ENCODE data around the gene ADGRL3. TPM values are rescaled to one million over a fixed set of nuclear protein-coding genes. Genes with fewer than 3 reads are reported as not detected.
"Not testable (repeated sequence)": the region's sequence is repeated elsewhere in the genome, so short reads cannot be mapped to it uniquely, and the experiment has no call there.

Gene ADGRL3
- total RNA-seq, 2 experiments from 2014 or later: not detected

GRCh38 chr4:61507091-61507490 is 307.0 kb downstream of the ADGRL3 start:
- Mint-ChIP-seq H3K27ac (no peak overlapping the region), H3K27me3 (no peaks in the 10 kb centered on the region), H3K36me3 (no peaks in the 10 kb centered on the region), H3K4me3 (no peak overlapping the region), H3K4me1 (ENCODE audit: low read depth) (no peaks in the 10 kb centered on the region), H3K9me3 (peaks cover 17% of the 10 kb centered on the region)
- intact Hi-C loops (cut with micrococcal nuclease): no loop called here
- POLR2A ChIA-PET: no interaction called here
- no peak for DNase-seq
- CTCF ChIA-PET: no interaction called here

- POLR2A ChIA-PET; H3K4me1 Mint-ChIP-seq (ENCODE audit: low read depth); H3K27ac Mint-ChIP-seq; intact Hi-C loops (cut with micrococcal nuclease); CTCF ChIA-PET; H3K36me3 Mint-ChIP-seq; DNase-seq; H3K27me3 Mint-ChIP-seq; H3K4me3 Mint-ChIP-seq: not testable (repeated sequence)
- peaks cover 14% of the 10 kb centered on the region for H3K9me3 Mint-ChIP-seq
These were observed 309.7 kb downstream of the ADGRL3 start for GRCh38 chr4:61509721-61510241.

- intact Hi-C loops (cut with micrococcal nuclease): no loop called here
- Mint-ChIP-seq H3K4me1 (ENCODE audit: low read depth) (no peaks in the 10 kb centered on the region), H3K4me3 (no peak overlapping the region), H3K9me3 (peaks cover 12% of the 10 kb centered on the region), H3K27ac (no peak overlapping the region), H3K27me3 (no peaks in the 10 kb centered on the region), H3K36me3 (no peaks in the 10 kb centered on the region)
- no peak for DNase-seq
- ChIA-PET POLR2A (no interaction called here), CTCF (no interaction called here)
These were observed 311.8 kb downstream of the ADGRL3 start for GRCh38 chr4:61511716-61512488.

GRCh38 chr4:61514991-61515390 is 314.9 kb downstream of the ADGRL3 start:
- intact Hi-C loops (cut with micrococcal nuclease): no loop called here
- H3K36me3 Mint-ChIP-seq: no peaks in the 10 kb centered on the region
- ChIA-PET CTCF (no interaction called here), POLR2A (no interaction called here)
- no peak for DNase-seq
- peaks cover 6% of the 10 kb centered on the region for H3K9me3 Mint-ChIP-seq
- no peaks in the 10 kb centered on the region for H3K4me1 Mint-ChIP-seq (ENCODE audit: low read depth)
- no peaks in the 10 kb centered on the region for H3K27me3 Mint-ChIP-seq
- no peak overlapping the region for H3K27ac Mint-ChIP-seq
- H3K4me3 Mint-ChIP-seq: no peak overlapping the region

GRCh38 chr4:61517144-61517543 is 317.0 kb downstream of the ADGRL3 start:
- intact Hi-C loops (cut with micrococcal nuclease): no loop called here
- peaks cover 4% of the 10 kb centered on the region for H3K9me3 Mint-ChIP-seq
- H3K27me3 Mint-ChIP-seq: no peaks in the 10 kb centered on the region
- H3K4me3 Mint-ChIP-seq: no peak overlapping the region
- ChIA-PET POLR2A (no interaction called here), CTCF (no interaction called here)
- no peaks in the 10 kb centered on the region for H3K4me1 Mint-ChIP-seq (ENCODE audit: low read depth)
- H3K36me3 Mint-ChIP-seq: no peaks in the 10 kb centered on the region
- no peak overlapping the region for H3K27ac Mint-ChIP-seq
- no peak for DNase-seq

GRCh38 chr4:61520166-61520565 is 320.0 kb downstream of the ADGRL3 start:
- peaks cover 10% of the 10 kb centered on the region for H3K9me3 Mint-ChIP-seq
- ChIA-PET POLR2A (no interaction called here), CTCF (no interaction called here)
- H3K36me3 Mint-ChIP-seq: no peaks in the 10 kb centered on the region
- no peak overlapping the region for H3K27ac Mint-ChIP-seq
- H3K4me3 Mint-ChIP-seq: no peak overlapping the region
- H3K4me1 Mint-ChIP-seq (ENCODE audit: low read depth): no peaks in the 10 kb centered on the region
- no peak for DNase-seq
- H3K27me3 Mint-ChIP-seq: no peaks in the 10 kb centered on the region
- intact Hi-C loops (cut with micrococcal nuclease): no loop called here

- ChIA-PET POLR2A (no interaction called here), CTCF (no interaction called here)
- no peak for DNase-seq
- Mint-ChIP-seq H3K9me3 (peaks cover 15% of the 10 kb centered on the region), H3K4me1 (ENCODE audit: low read depth) (no peaks in the 10 kb centered on the region), H3K27ac (no peak overlapping the region), H3K4me3 (no peak overlapping the region), H3K27me3 (no peaks in the 10 kb centered on the region), H3K36me3 (no peaks in the 10 kb centered on the region)
- intact Hi-C loops (cut with micrococcal nuclease): no loop called here
These were observed 320.6 kb downstream of the ADGRL3 start for GRCh38 chr4:61520681-61521160.

DNA sequence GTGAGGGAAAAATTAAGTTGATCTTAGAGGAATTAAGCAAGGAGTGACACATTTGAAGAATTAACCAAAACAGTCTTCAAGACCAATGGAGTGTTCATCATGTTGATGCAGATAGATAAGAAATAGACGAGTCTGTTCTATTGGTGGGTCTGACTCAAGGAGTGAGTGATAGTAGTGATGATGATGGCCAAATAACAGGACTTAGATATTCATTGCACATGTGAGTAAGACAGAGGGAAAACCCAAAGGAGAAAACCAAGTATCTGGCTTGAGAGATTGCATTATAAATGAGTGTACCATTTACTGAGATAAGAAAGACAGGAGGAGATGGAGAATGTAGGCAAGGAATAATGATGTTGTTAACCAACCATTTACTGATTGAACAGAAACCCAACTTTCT is 321.3 kb downstream of the ADGRL3 start:
- intact Hi-C loops (cut with micrococcal nuclease): no loop called here
- Mint-ChIP-seq H3K4me1 (ENCODE audit: low read depth) (no peaks in the 10 kb centered on the region), H3K27me3 (no peaks in the 10 kb centered on the region), H3K27ac (no peak overlapping the region), H3K36me3 (no peaks in the 10 kb centered on the region), H3K4me3 (no peak overlapping the region), H3K9me3 (peaks cover 19% of the 10 kb centered on the region)
- ChIA-PET POLR2A (no interaction called here), CTCF (no interaction called here)
- no peak for DNase-seq

DNA sequence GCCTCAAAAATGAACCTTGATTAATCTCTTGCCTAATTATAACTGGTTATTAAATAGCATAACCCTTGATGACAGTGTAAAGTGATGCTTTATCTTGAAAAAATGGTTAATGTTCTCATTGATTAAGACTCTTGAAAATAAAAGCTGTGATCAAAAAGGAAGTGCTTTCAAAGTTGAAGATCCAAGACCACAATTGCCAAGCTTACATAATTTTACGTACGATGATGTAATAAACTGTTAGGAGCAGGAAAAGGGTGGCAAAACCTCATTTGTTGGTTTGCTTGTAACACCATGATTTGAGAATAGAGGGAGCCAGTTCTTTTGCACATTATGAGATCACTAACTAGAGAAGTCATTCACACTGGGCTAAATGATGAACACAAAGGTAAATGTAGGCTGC is 322.2 kb downstream of the ADGRL3 start:
- no peak overlapping the region for H3K27ac Mint-ChIP-seq
- no peaks in the 10 kb centered on the region for H3K36me3 Mint-ChIP-seq
- H3K4me1 Mint-ChIP-seq (ENCODE audit: low read depth): no peaks in the 10 kb centered on the region
- intact Hi-C loops (cut with micrococcal nuclease): no loop called here
- no peaks in the 10 kb centered on the region for H3K27me3 Mint-ChIP-seq
- ChIA-PET POLR2A (no interaction called here), CTCF (no interaction called here)
- H3K4me3 Mint-ChIP-seq: no peak overlapping the region
- no peak for DNase-seq
- peaks cover 19% of the 10 kb centered on the region for H3K9me3 Mint-ChIP-seq

GRCh38 chr4:61527888-61528287 is 327.8 kb downstream of the ADGRL3 start:
- H3K4me1 Mint-ChIP-seq (ENCODE audit: low read depth): no peaks in the 10 kb centered on the region
- no peaks in the 10 kb centered on the region for H3K36me3 Mint-ChIP-seq
- no peak for DNase-seq
- CTCF ChIA-PET: no interaction called here
- peaks cover 12% of the 10 kb centered on the region for H3K9me3 Mint-ChIP-seq
- H3K27ac Mint-ChIP-seq: no peak overlapping the region
- POLR2A ChIA-PET: no interaction called here
- no peak overlapping the region for H3K4me3 Mint-ChIP-seq
- intact Hi-C loops (cut with micrococcal nuclease): no loop called here
- H3K27me3 Mint-ChIP-seq: no peaks in the 10 kb centered on the region

- no peak overlapping the region for H3K27ac Mint-ChIP-seq
- H3K36me3 Mint-ChIP-seq: no peaks in the 10 kb centered on the region
- H3K9me3 Mint-ChIP-seq: peaks cover 13% of the 10 kb centered on the region
- H3K4me3 Mint-ChIP-seq: no peak overlapping the region
- CTCF ChIA-PET: no interaction called here
- POLR2A ChIA-PET: no interaction called here
- no peaks in the 10 kb centered on the region for H3K4me1 Mint-ChIP-seq (ENCODE audit: low read depth)
- no peaks in the 10 kb centered on the region for H3K27me3 Mint-ChIP-seq
- intact Hi-C loops (cut with micrococcal nuclease): no loop called here
- DNase-seq: no peak
These were observed 328.5 kb downstream of the ADGRL3 start for GRCh38 chr4:61528595-61528994.

DNA sequence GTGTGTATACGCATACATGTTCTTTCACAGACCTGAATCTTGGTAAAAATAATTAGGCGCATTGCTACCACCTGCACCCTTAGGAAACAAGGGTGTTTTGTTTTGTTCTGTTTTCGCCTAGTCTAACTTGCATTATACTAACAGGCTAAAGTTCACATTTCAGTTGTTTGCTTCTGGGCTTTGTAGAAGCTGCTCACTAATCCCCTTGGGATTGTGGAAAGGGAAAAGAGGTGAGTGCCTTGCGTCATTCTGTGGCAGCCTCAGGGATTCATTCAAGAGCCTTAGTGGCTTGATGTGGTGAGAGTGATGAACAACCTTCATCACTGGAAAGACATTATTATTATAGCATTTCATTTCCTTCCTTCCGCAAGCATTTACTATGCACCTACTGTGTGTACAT is 331.1 kb downstream of the ADGRL3 start:
- H3K27ac Mint-ChIP-seq: no peak overlapping the region

GRCh38 chr4:61532336-61533000 is 332.3 kb downstream of the ADGRL3 start:
- no peak for DNase-seq
- H3K4me1 Mint-ChIP-seq (ENCODE audit: low read depth): no peaks in the 10 kb centered on the region
- no peak overlapping the region for H3K4me3 Mint-ChIP-seq
- H3K27ac Mint-ChIP-seq: no peak overlapping the region
- H3K27me3 Mint-ChIP-seq: no peaks in the 10 kb centered on the region
- intact Hi-C loops (cut with micrococcal nuclease): no loop called here
- H3K9me3 Mint-ChIP-seq: peaks cover 23% of the 10 kb centered on the region
- ChIA-PET CTCF (no interaction called here), POLR2A (no interaction called here)
- no peaks in the 10 kb centered on the region for H3K36me3 Mint-ChIP-seq

More for the DNA sequence above, 331.1 kb downstream of the ADGRL3 start:
- H3K27me3 Mint-ChIP-seq: no peaks in the 10 kb centered on the region
- ChIA-PET CTCF (no interaction called here), POLR2A (no interaction called here)
- no peak overlapping the region for H3K4me3 Mint-ChIP-seq
- H3K4me1 Mint-ChIP-seq (ENCODE audit: low read depth): no peaks in the 10 kb centered on the region
- H3K36me3 Mint-ChIP-seq: no peaks in the 10 kb centered on the region
- intact Hi-C loops (cut with micrococcal nuclease): no loop called here
- H3K9me3 Mint-ChIP-seq: peaks cover 15% of the 10 kb centered on the region
- DNase-seq: no peak

All from activated CD4-positive, alpha-beta memory T cell treated with anti-CD3 and anti-CD28 coated beads for 36 hours (primary cell).